Activated T-cell treated with anti-CD3 and anti-CD28 coated beads, Interleukin-2, amount 50 U/mL, for 4 hours (primary cell): ENCODE data around the gene EXOG. TPM values are rescaled to one million over a fixed set of nuclear protein-coding genes. Genes with fewer than 3 reads are reported as not detected.

ENCODE experiments used
- ATAC-seq, 2 donors: fragments of 200-7000 bp; cut with Tn5 transposase; one replicate each; pipeline ENCODE4 v1.10.0; 2021
- DNase-seq: peaks from one replicate; pipeline ENCODE4 v3.0.0-alpha.2; 2020
- H3K27me3 Mint-ChIP-seq: one replicate; pipeline ENCODE4 v1.8.0; 2021; ENCODE audit warnings: low read depth, mixed read lengths
- H3K36me3 Mint-ChIP-seq: one replicate; pipeline ENCODE4 v1.8.0; 2022; ENCODE audit warnings: mixed read lengths; ENCODE audit not compliant: insufficient read depth
- H3K4me1 Mint-ChIP-seq: one replicate; pipeline ENCODE4 v1.8.0; 2021; ENCODE audit warnings: low read depth, mixed read lengths
- H3K4me3 Mint-ChIP-seq: one replicate; pipeline ENCODE4 v1.8.0; 2021; ENCODE audit warnings: mild to moderate bottlenecking, moderate library complexity, mixed read lengths
- H3K9me3 Mint-ChIP-seq: one replicate; pipeline ENCODE4 v1.8.0; 2021; ENCODE audit warnings: mixed read lengths
- total RNA-seq, 3 donors: library from RNA; stranded (reverse); gene quantifications; one replicate each; pipeline ENCODE4 v1.2.1, GENCODE V29; 2021

EXOG gene
- total RNA-seq, 3 donors from 2014 or later: 18.8 to 22.7 (median 21.7) TPM

- no peak for ATAC-seq
- Mint-ChIP-seq H3K36me3 (no peaks in the 10 kb centered on the region), H3K4me1 (no peaks in the 10 kb centered on the region), H3K9me3 (peaks cover 8% of the 10 kb centered on the region), H3K27me3 (peaks cover 4% of the 10 kb centered on the region), H3K4me3 (no peak overlapping the region)
- DNase-seq: no peak
These were observed 56.9 kb downstream of the EXOG start for GRCh38 chr3:38553071-38553470.

- H3K4me3 Mint-ChIP-seq: no peak overlapping the region
- no peaks in the 10 kb centered on the region for H3K36me3 Mint-ChIP-seq
- H3K9me3 Mint-ChIP-seq: peaks cover 8% of the 10 kb centered on the region
- H3K4me1 Mint-ChIP-seq: no peaks in the 10 kb centered on the region
- DNase-seq (no peak), ATAC-seq (no peak)
- H3K27me3 Mint-ChIP-seq: peaks cover 4% of the 10 kb centered on the region
These were observed 58.1 kb downstream of the EXOG start for GRCh38 chr3:38554127-38554827.

- no peak for DNase-seq
- no peak for ATAC-seq
- H3K36me3 Mint-ChIP-seq: no peaks in the 10 kb centered on the region
- peaks cover 4% of the 10 kb centered on the region for H3K27me3 Mint-ChIP-seq
- no peaks in the 10 kb centered on the region for H3K4me1 Mint-ChIP-seq
- no peak overlapping the region for H3K4me3 Mint-ChIP-seq
- peaks cover 8% of the 10 kb centered on the region for H3K9me3 Mint-ChIP-seq
These were observed 59.2 kb downstream of the EXOG start for GRCh38 chr3:38555149-38555840.

GRCh38 chr3:38555926-38556325, 59.8 kb downstream of the EXOG start:
- Mint-ChIP-seq H3K27me3 (peaks cover 4% of the 10 kb centered on the region), H3K9me3 (peaks cover 8% of the 10 kb centered on the region), H3K4me1 (no peaks in the 10 kb centered on the region), H3K4me3 (no peak overlapping the region), H3K36me3 (no peaks in the 10 kb centered on the region)
- no peak for DNase-seq
- ATAC-seq: no peak

GRCh38 chr3:38556640-38557358, 60.7 kb downstream of the EXOG start:
- Mint-ChIP-seq H3K9me3 (peaks cover 8% of the 10 kb centered on the region), H3K4me3 (no peak overlapping the region), H3K27me3 (peaks cover 4% of the 10 kb centered on the region), H3K4me1 (no peaks in the 10 kb centered on the region), H3K36me3 (no peaks in the 10 kb centered on the region)
- no peak for ATAC-seq
- DNase-seq: no peak

GRCh38 chr3:38558864-38559263, 62.7 kb downstream of the EXOG start:
- ATAC-seq (no peak), DNase-seq (no peak)
- Mint-ChIP-seq H3K4me1 (no peaks in the 10 kb centered on the region), H3K36me3 (no peaks in the 10 kb centered on the region), H3K27me3 (peaks cover 4% of the 10 kb centered on the region), H3K4me3 (no peak overlapping the region), H3K9me3 (peaks cover 5% of the 10 kb centered on the region)

- Mint-ChIP-seq H3K27me3 (peaks cover 4% of the 10 kb centered on the region), H3K4me3 (no peak overlapping the region), H3K9me3 (no peaks in the 10 kb centered on the region), H3K4me1 (no peaks in the 10 kb centered on the region), H3K36me3 (no peaks in the 10 kb centered on the region)
- ATAC-seq (no peak), DNase-seq (no peak)
These were observed 64.1 kb downstream of the EXOG start for GRCh38 chr3:38560284-38560683.

- no peaks in the 10 kb centered on the region for H3K36me3 Mint-ChIP-seq
- no peak overlapping the region for H3K4me3 Mint-ChIP-seq
- H3K4me1 Mint-ChIP-seq: no peaks in the 10 kb centered on the region
- ATAC-seq (no peak), DNase-seq (no peak)
- peaks cover 4% of the 10 kb centered on the region for H3K27me3 Mint-ChIP-seq
- no peaks in the 10 kb centered on the region for H3K9me3 Mint-ChIP-seq
These were observed 65.0 kb downstream of the EXOG start for GRCh38 chr3:38560996-38561717.

- Mint-ChIP-seq H3K27me3 (no peaks in the 10 kb centered on the region), H3K9me3 (no peaks in the 10 kb centered on the region), H3K36me3 (no peaks in the 10 kb centered on the region), H3K4me3 (no peak overlapping the region), H3K4me1 (no peaks in the 10 kb centered on the region)
- DNase-seq: no peak
- no peak for ATAC-seq
These were observed 65.8 kb downstream of the EXOG start for GRCh38 chr3:38561746-38562466.

- H3K9me3 Mint-ChIP-seq: no peaks in the 10 kb centered on the region
- no peak overlapping the region for H3K4me3 Mint-ChIP-seq
- no peaks in the 10 kb centered on the region for H3K36me3 Mint-ChIP-seq
- DNase-seq (no peak), ATAC-seq (no peak)
- no peaks in the 10 kb centered on the region for H3K27me3 Mint-ChIP-seq
- no peaks in the 10 kb centered on the region for H3K4me1 Mint-ChIP-seq
These were observed 66.4 kb downstream of the EXOG start for GRCh38 chr3:38562467-38562925.

GRCh38 chr3:38563070-38563885, 67.1 kb downstream of the EXOG start:
- Mint-ChIP-seq H3K27me3 (no peaks in the 10 kb centered on the region), H3K9me3 (no peaks in the 10 kb centered on the region), H3K4me3 (no peak overlapping the region), H3K4me1 (no peaks in the 10 kb centered on the region), H3K36me3 (no peaks in the 10 kb centered on the region)
- DNase-seq (no peak), ATAC-seq (no peak)

- no peak for ATAC-seq
- Mint-ChIP-seq H3K4me3 (no peak overlapping the region), H3K9me3 (no peaks in the 10 kb centered on the region), H3K36me3 (no peaks in the 10 kb centered on the region), H3K4me1 (no peaks in the 10 kb centered on the region), H3K27me3 (no peaks in the 10 kb centered on the region)
- DNase-seq: no peak
These were observed 67.7 kb downstream of the EXOG start for GRCh38 chr3:38563886-38564270.

GRCh38 chr3:38564631-38565338, 68.6 kb downstream of the EXOG start:
- Mint-ChIP-seq H3K4me3 (no peak overlapping the region), H3K9me3 (no peaks in the 10 kb centered on the region), H3K4me1 (no peaks in the 10 kb centered on the region), H3K36me3 (no peaks in the 10 kb centered on the region), H3K27me3 (no peaks in the 10 kb centered on the region)
- ATAC-seq: no peak
- no peak for DNase-seq
